Stimulated activated CD4-positive, alpha-beta T cell treated with anti-CD3 and anti-CD28 coated beads, Interleukin-12 subunit alpha, Interleukin-12 subunit beta, amount 100 ng/mL, for 4 hours (primary cell): ENCODE measurements around the gene NIM1K.
A peak's percentile ranks its signal among the peaks of the same experiment; 100 is the strongest.
"Not testable (repeated sequence)": the region's sequence is repeated elsewhere in the genome, so short reads cannot be mapped to it uniquely, and the experiment has no call there.

Experiments used
- DNase-seq: peaks from one replicate; pipeline ENCODE4 v3.0.0-alpha.2; 2020

The NIM1K gene

DNA sequence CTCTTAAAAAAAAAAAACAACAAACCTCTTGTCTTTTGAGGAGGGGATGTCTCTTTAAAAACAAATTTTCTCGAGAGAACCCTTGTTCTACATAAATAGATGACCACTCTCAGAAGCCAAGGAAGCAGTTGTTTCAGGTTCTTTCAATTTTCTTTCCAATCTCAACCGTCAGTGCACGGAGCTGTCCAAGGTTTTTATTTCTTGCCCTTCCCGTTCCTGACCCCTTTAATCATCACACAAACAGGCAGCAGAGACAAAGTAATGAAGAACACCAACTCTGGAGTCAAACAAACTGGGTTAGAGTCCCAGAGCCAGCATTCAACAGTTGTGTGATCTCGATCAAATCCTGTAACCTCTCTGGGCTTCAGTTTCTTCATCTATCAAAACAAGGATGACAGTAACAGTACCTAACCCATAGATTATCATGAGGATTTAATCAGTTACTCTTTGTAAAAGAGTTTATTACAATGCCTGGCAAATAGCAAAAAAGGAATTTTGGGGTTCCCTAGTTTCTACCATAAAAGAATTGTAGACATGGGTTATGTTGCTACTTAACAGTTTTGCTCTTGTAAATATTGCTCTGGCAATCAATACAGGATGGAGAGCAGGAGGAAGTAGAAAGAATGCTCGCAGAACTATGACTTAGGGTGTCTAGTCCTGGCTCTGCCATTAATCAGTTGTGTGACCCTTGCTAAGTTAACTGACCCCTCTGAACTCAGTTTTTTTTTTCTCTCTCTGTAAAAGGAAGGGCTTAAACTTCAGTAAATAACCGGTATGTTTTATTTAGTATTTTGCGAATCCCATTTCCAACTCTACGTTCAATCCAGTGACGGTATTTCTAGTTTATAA is 1.0 kb upstream of the NIM1K start:
- DNase-seq = no peak

DNA sequence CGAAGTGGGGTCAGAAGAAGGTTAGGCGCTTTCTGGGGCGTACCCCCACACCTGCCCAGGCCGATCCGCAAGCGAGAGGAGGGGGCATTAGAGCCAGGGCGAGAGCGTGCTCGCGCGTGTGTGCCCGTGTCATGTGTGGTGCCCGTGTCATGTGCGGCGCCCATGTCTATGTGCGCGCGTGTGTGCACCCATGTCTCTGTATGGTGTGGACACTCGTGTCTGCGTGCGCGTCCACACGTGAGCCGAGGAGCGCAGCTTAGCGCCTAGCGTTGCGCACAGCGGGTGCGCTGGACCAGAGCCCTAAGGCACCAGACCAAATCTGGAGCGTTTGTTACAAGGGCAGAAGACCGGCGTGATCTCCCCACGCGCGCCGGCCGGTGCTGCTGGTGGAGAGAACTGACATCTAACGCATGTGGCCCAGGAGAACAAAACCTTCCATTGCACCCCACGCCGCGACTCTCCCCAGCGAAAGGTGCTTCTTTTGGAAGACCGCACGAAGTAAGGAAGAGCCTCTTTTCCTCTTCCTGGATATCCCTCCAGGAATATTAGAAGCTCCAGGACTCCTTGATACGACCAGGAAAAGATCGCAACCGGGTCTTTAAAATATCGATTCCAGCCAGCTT is 644 bp downstream of the NIM1K start:
- DNase-seq = peak; percentile 19

DNA sequence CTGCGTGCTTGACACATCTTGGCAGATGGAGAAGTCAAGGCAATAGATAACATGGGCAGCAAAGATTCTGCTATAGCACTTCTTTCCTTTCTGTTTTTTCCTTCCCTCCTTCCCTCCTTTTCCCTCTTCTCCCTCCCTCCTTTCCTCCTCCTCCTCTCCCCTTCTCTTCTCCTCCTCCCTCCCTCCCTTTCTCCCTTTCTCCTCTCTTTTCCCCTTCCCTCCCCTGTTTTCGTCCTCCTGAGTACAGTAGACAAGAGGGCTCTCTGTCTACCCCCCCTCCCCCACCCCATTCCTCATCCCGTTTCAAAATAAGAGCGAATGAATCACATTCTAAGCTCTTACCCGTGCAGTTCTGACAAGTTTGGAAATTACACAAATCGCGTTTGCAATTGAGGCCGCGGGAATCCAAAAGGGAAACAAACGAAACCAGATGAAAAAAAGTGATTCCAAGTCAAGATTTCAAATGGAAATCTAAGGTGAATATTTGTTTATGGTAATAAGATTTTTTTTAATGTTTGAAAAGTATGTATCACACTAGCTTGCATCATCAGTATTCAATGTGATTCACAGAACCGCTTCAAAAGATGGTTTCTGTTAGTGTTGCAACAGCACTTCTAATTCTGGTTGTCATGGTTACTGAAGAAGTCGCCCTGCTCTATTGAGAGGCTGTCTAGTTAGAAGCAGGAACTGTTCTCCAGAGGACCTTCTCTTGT is 1.3 kb downstream of the NIM1K start:
- DNase-seq = peak; percentile 25

- no peak for DNase-seq
Measured at GRCh38 chr5:43193894-43194265, 1.9 kb downstream of the NIM1K start.

DNA sequence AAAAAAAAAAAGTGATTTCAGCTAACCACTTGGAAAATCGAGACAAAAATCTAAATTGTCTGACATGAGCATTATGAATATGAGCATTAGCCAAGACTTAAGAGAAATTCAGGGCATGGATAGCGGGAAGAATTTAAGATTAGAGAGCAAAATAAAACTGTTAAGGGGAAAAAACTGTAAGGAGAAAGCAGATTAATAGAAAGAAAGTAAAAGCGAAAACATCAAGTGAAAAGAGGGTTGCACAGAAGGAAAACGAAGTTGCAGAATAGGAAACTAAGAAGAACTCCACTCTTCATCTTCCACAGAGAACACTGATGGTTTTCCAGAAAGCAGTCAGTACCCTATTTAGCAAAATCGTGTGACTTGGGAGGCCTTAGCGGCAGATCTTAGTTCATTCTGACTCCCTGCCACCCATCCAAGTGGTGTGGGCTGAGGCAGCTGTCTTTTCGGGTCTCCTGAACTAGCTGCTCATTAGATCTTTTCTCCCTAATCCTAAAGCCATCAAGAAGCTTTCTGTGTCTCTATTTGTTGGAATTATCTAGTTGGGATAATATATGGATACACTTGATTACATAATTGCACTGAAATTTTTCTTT is 3.7 kb downstream of the NIM1K start:
- DNase-seq = no peak

- no peak for DNase-seq
Measured at GRCh38 chr5:43197535-43197934, 5.5 kb downstream of the NIM1K start.

DNA sequence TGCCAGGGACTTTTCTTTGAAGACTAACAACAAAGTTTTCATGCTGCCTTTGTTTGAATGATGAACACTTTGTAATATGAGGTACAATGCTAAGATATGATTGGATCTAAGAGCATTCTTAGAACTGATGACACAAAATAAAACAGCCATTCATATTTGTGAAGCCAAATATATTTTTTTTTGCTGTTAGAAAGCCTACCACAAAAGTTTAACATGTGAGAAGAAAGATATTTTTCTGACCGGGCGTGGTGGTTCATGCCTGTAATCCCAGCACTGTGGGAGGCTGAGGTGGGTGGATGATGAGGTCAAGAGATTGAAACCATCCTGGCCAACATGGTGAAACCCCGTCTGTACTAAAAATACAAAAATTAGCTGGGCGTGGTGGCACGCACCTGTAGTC is 9.4 kb downstream of the NIM1K start:
- not testable (repeated sequence) for DNase-seq

DNA sequence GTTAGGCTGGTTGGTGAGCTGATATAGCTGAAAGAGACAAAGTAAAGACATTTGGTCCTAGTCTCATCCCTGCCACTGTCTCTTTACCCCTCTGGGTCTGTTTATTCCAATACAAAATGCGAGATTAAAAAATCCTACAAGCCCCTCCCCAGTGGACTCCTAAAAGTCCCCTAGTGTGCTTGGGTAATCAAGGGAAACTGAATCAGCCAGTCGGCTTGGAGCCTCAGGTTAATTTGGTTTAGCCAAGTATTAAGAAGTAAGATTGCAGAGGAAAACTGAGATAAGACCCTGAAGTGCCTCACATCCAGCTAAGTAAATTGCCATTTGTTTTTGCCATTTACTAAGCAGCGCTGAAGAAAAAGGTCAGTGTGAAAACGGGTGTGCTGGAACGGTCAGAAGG is 10.4 kb downstream of the NIM1K start:
- DNase-seq = no peak

DNA sequence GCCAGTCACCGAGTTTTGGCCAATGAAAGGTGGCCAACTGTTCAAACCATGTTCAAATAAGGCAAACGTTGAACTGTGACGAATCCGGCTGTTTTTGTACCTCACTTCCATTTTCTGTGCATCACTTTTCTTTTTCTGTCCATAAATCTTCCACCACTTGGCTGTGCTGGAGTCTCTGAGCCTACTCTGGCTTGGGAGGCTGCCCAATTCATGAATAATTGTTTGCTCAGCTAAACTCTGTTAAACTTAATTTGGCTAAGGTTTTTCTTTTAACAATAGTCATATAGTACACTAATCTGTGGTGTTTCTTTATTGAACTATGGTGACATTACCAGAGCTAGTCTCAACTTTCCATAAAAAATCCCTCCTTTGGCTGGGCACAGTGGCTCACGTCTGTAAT is 11.3 kb downstream of the NIM1K start:
- no peak for DNase-seq

DNA sequence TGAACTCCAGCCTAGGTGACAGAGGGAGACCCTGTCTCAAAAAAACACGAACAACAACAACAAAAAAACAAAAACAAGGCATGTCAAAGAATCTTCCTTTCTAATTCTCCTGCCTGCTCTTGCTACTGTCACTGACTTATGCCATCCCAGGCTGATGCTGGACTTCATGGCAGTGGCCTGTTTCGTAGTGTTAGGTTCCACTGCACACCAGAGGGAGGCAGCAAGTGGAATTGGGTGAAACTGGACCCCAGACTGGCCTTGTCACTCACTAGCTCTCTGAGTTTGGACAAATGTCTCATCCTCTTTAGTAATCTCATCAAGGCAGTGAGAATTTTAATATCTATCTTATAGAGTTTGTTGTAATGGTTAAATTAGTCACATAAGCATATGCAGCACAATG is 12.9 kb downstream of the NIM1K start:
- DNase-seq = no peak

DNA sequence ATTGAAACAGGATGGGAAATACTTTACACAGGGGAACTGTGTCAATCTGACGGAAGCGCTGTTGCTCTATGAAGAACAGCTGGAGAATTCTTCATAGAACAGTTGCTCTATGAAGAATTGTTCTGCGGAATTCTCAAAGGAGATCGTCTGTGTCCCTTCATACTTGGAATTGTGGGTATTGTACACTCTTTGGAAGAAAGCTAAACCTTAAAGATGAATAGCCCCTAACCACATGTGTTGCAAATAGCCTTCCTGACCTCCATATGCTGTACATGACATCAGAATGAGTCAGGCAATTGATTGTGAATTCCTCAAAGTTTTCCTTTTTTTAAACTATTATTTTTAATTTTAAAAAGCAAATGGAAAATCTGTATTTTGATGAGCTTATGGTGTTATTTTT is 15.6 kb downstream of the NIM1K start:
- DNase-seq = no peak

DNA sequence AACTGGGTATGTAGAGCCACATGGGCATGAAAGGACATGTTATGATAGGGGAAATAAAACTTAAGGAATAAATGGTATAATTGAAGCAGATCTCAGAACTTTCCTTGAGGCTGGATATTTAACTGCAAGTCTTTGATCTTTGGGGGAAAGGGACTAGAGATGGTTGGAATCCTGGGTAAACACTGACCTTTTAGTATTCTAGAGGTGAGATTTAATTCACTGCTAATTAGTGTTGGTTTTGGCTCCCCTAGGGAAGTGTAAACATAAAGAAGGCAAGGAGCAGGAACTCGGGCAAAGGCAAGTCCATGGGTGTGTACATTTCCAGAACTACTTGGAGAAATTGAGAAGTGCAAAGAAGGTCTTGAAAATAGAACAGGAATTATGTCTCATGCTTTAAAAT is 16.6 kb downstream of the NIM1K start:
- DNase-seq = no peak

DNA sequence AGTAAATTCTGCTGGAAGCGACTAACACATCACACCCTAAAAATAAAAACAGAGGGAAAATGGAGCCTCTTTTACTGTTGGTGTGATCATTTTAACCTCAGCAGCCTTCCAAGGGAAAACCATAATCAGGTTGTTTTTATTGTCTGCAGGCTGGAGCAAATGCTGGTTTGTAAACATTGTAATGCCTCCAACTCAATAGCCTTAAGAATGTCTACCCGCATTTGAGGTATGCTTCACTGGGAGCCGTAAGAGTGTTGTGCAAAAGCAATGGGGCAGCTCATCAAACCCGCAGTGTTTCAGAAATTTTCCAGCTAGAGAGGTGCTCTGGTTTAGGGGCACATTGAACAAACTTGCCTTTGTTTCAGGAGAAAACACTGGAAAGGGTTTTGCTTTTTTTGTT is 17.0 kb downstream of the NIM1K start:
- DNase-seq = no peak

DNA sequence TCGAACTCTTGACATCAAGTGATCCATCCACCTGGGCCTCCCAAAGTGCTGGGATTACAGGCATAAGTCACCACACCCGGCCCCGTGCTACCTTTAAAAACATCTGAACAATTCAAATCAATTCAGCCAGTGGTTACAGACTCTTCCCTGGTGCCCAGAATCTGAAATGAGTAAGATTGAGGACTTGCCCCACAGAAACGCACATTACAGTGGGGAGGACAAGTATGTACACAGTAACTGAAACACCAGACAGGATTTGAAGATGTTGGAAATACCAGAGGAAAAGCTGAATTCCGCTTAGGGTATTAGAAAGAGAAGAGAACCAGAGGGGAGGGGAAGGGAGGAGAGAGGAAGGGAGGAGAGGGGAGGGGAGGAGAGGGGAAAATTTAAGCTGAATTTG is 17.8 kb downstream of the NIM1K start:
- no peak for DNase-seq

DNA sequence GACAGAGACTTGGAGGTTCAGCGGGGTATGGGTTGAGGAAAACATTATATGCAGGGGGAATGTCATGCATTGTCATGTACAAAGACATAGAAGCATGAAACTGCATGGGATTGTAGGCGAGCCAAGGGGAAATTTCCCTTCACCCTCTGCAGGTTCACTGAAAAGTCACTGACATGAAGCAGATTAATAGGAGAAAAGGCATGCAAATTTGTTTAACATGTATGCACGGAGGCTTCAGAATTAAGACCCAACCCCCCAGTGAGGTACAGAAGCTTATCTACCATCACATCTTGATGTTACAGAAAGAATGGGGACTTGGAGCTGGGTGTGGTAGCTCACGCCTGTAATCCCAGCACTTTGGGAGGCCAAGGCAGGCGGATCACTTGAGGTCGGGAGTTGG is 18.5 kb downstream of the NIM1K start:
- DNase-seq = no peak

GRCh38 chr5:43213951-43214350 is 21.9 kb downstream of the NIM1K start:
- no peak for DNase-seq

- no peak for DNase-seq
Measured at GRCh38 chr5:43215073-43215631, 23.1 kb downstream of the NIM1K start.

- DNase-seq = no peak
Measured at GRCh38 chr5:43216941-43217340, 24.9 kb downstream of the NIM1K start.

DNA sequence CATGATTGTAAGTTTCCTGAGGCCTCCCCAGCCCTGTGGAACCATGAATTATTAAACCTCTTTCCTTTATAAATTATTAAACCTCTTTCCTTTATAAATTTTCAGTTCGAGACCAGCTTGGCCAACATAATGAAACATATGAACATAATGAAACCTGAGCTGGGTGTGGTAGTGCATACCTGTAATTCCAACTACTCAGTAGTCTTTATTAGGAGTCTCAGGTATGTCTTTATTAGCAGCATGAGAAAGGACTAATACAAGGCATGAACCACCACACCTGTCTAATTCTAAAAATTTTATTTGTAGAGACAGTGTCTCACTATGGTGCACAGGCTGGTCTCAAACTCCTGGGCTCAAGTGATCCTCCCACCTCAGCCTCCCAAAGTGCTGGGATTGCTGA is 27.1 kb downstream of the NIM1K start:
- DNase-seq = no peak

DNA sequence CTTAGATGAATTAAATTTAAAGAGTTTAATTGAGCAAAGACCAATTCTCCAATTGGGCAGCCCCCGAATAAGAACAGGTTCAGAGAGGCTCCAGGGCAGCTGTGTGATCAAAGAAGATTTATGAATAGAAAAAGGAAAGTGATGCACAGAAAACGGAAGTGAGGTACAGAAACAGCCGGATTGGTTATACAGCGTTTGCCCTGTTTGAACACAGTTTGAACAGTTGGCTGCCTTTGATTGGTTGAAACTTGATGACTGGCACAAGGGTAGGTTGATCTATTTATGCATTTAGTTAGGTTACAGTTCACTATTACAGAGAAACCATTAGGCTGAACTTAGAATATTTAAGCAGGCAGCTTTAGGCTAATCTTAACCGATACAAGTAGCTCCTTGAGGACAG is 29.5 kb downstream of the NIM1K start:
- DNase-seq = no peak

- DNase-seq = no peak
Measured at GRCh38 chr5:43225649-43226245, 33.7 kb downstream of the NIM1K start.

DNA sequence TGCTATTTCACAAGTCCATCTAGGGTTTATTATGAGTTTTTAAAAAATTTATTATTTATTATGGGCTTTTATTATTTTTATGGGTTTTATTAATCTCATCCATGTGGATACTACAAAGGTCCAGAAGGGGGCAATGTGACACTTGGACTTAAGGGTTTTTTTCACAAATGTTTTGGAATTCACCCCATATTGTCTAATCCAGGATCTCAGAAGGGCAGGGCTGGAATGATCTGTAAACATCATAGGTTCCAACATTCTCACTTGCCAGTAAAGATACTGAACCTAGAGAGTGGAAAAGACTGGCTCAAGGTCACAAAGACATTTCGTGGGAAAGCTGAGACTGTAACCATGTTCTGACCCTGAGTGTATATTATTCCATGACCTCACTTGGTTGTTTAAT is 35.6 kb downstream of the NIM1K start:
- no peak for DNase-seq

- no peak for DNase-seq
Measured at GRCh38 chr5:43230707-43231106, 38.7 kb downstream of the NIM1K start.
